WTC11 (cell line): ENCODE measurements around the gene IPO13. TPM values are rescaled to one million over a fixed set of nuclear protein-coding genes. Genes with fewer than 3 reads are reported as not detected.
A peak's percentile ranks its signal among the peaks of the same experiment; 100 is the strongest.

Experiments used
- ATAC-seq: fragments of 200-7000 bp; cut with Tn5 transposase; 2 replicates; pipeline ENCODE4 v1.10.0; 2021; ENCODE audit warnings: mild to moderate bottlenecking, moderate library complexity
- CTCF ChIA-PET: fragments of 300-600 bp; sonication (Branson Sonifier 250); formaldehyde crosslinking; loops from one replicate; lab custom pipeline; 2021; ENCODE audit warnings: antibody characterized with exemption; lab: Charles Lee
- POLR2A ChIA-PET: fragments of 350-600 bp; sonication (Branson Sonifier 250); formaldehyde crosslinking; loops from one replicate; lab custom pipeline; 2021; ENCODE audit warnings: antibody characterized with exemption; lab: Charles Lee
- DNase-seq: peaks from one replicate; pipeline ENCODE4 v3.0.0; 2021; ENCODE audit warnings: low spot score
- H3K27ac Mint-ChIP-seq: 2 replicates; pipeline ENCODE4 v1.8.0; 2021; ENCODE audit warnings: mixed read lengths
- H3K27me3 Mint-ChIP-seq: 2 replicates; pipeline ENCODE4 v1.8.0; 2021; ENCODE audit warnings: low read depth, mild to moderate bottlenecking, moderate library complexity, mixed read lengths
- H3K36me3 Mint-ChIP-seq: 2 replicates; pipeline ENCODE4 v1.8.0; 2021; ENCODE audit warnings: mixed read lengths
- H3K4me1 Mint-ChIP-seq: 2 replicates; pipeline ENCODE4 v1.8.0; 2022; ENCODE audit warnings: mixed read lengths
- H3K4me3 Mint-ChIP-seq: 2 replicates; pipeline ENCODE4 v1.8.0; 2021; ENCODE audit warnings: mild to moderate bottlenecking, moderate library complexity, mixed read lengths
- H3K9me3 Mint-ChIP-seq: 2 replicates; pipeline ENCODE4 v1.8.0; 2021; ENCODE audit warnings: mixed read lengths
- CREM ChIP-seq: sonication (generic); formaldehyde crosslinking; IDR thresholded peaks from 2 replicates; pipeline ENCODE4 v1.8.1; 2022; ENCODE audit warnings: mild to moderate bottlenecking, missing genetic modification reagents, moderate library complexity
- ELF4 ChIP-seq: sonication (generic); formaldehyde crosslinking; IDR thresholded peaks from 2 replicates; pipeline ENCODE4 v1.8.1; 2022; ENCODE audit warnings: low read depth, mild to moderate bottlenecking, moderate library complexity, missing genetic modification reagents
- FOXK1 ChIP-seq: sonication (generic); formaldehyde crosslinking; IDR thresholded peaks from 2 replicates; pipeline ENCODE4 v1.8.0; 2022; ENCODE audit warnings: mild to moderate bottlenecking, moderate library complexity, missing genetic modification reagents
- HMGA2 ChIP-seq: fragments of 250-450 bp; sonication (Bioruptor Pico); IDR thresholded peaks from 2 replicates; pipeline ENCODE4 v1.4.0; 2021; ENCODE audit warnings: mild to moderate bottlenecking, moderate library complexity
- MYBL2 ChIP-seq: sonication (generic); formaldehyde crosslinking; IDR thresholded peaks from 2 replicates; pipeline ENCODE4 v1.8.1; 2023; ENCODE audit warnings: mild to moderate bottlenecking, moderate library complexity, missing genetic modification reagents
- NFATC4 ChIP-seq: fragments of 250-450 bp; sonication (Bioruptor Pico); IDR thresholded peaks from 2 replicates; pipeline ENCODE4 v1.9.0; 2021; ENCODE audit warnings: mild to moderate bottlenecking
- NFE2L1 ChIP-seq: sonication (generic); formaldehyde crosslinking; IDR thresholded peaks from 2 replicates; pipeline ENCODE4 v1.8.1; 2023; ENCODE audit warnings: missing genetic modification reagents
- NR3C1 ChIP-seq: sonication (generic); formaldehyde crosslinking; conservative IDR thresholded peaks from 2 replicates; pipeline ENCODE4 v1.8.1; 2023; ENCODE audit warnings: low read depth, mild to moderate bottlenecking, missing genetic modification reagents
- OVOL2 ChIP-seq: fragments of 250-450 bp; sonication (Bioruptor Pico); IDR thresholded peaks from 2 replicates; pipeline ENCODE4 v1.9.0; 2021; ENCODE audit warnings: mild to moderate bottlenecking, borderline replicate concordance
- SMAD4 ChIP-seq: sonication (generic); formaldehyde crosslinking; IDR thresholded peaks from 2 replicates; pipeline ENCODE4 v1.8.0; 2022; ENCODE audit warnings: mild to moderate bottlenecking, missing genetic modification reagents
- SP1 ChIP-seq: sonication (generic); formaldehyde crosslinking; conservative IDR thresholded peaks from 2 replicates; pipeline ENCODE4 v1.8.1; 2022; ENCODE audit warnings: missing genetic modification reagents
- TEAD1 ChIP-seq: sonication (generic); formaldehyde crosslinking; IDR thresholded peaks from 2 replicates; pipeline ENCODE4 v1.8.0; 2022; ENCODE audit warnings: mild to moderate bottlenecking, missing genetic modification reagents
- TEAD4 ChIP-seq: sonication (generic); formaldehyde crosslinking; IDR thresholded peaks from 2 replicates; pipeline ENCODE4 v1.8.0; 2022; ENCODE audit warnings: mild to moderate bottlenecking, missing genetic modification reagents
- ZNF121 ChIP-seq: sonication (generic); formaldehyde crosslinking; IDR thresholded peaks from 2 replicates; pipeline ENCODE4 v1.8.0; 2023; ENCODE audit warnings: missing genetic modification reagents
- ZNF138 ChIP-seq: sonication (generic); formaldehyde crosslinking; conservative IDR thresholded peaks from 2 replicates; pipeline ENCODE4 v1.8.1; 2022; ENCODE audit warnings: mild to moderate bottlenecking, moderate library complexity, missing genetic modification reagents
- ZNF219 ChIP-seq: sonication (generic); formaldehyde crosslinking; IDR thresholded peaks from 2 replicates; pipeline ENCODE4 v1.8.0; 2023; ENCODE audit warnings: missing genetic modification reagents, mild to moderate bottlenecking, borderline replicate concordance
- ZNF232 ChIP-seq: sonication (generic); formaldehyde crosslinking; IDR thresholded peaks from 2 replicates; pipeline ENCODE4 v1.8.0; 2022; ENCODE audit warnings: mild to moderate bottlenecking, missing genetic modification reagents
- ZNF423 ChIP-seq: fragments of 250-450 bp; sonication (Bioruptor Pico); IDR thresholded peaks from 2 replicates; pipeline ENCODE4 v2.1.2; 2022; ENCODE audit warnings: mild to moderate bottlenecking, moderate library complexity
- total RNA-seq: library from RNA; stranded (reverse); gene quantifications from 3 replicates; pipeline ENCODE4 v1.2.3, GENCODE V29; 2021
- TF ChIP-seq, protein P1 (sequence below): sonication (generic); formaldehyde crosslinking; IDR thresholded peaks from 2 replicates; pipeline ENCODE4 v1.8.1; 2023; ENCODE audit warnings: mild to moderate bottlenecking, missing genetic modification reagents
- TF ChIP-seq, protein P2 (sequence below): fragments of 200-600 bp; IDR thresholded peaks from 2 replicates; pipeline ENCODE4 v1.8.0; 2022; ENCODE audit warnings: antibody characterized with exemption
- TF ChIP-seq, protein P3 (sequence below): sonication (generic); formaldehyde crosslinking; IDR thresholded peaks from 2 replicates; pipeline ENCODE4 v1.8.1; 2023; ENCODE audit warnings: mild to moderate bottlenecking, missing genetic modification reagents
- TF ChIP-seq, protein P4 (sequence below): sonication (generic); formaldehyde crosslinking; IDR thresholded peaks from 2 replicates; pipeline ENCODE4 v1.8.0; 2023; ENCODE audit warnings: missing genetic modification reagents
- TF ChIP-seq, protein P5 (sequence below): fragments of 250-450 bp; sonication (Bioruptor Pico); IDR thresholded peaks from 2 replicates; pipeline ENCODE4 v1.9.0; 2021; ENCODE audit warnings: mild to moderate bottlenecking
- TF ChIP-seq, protein P6 (sequence below): sonication (generic); formaldehyde crosslinking; IDR thresholded peaks from 2 replicates; pipeline ENCODE4 v1.8.1; 2022; ENCODE audit warnings: low read depth, mild to moderate bottlenecking, moderate library complexity, missing genetic modification reagents, borderline replicate concordance
- TF ChIP-seq, protein P7 (sequence below): sonication (generic); formaldehyde crosslinking; IDR thresholded peaks from 2 replicates; pipeline ENCODE4 v1.8.1; 2023; ENCODE audit warnings: mild to moderate bottlenecking, missing genetic modification reagents, moderate library complexity
- TF ChIP-seq, protein P8 (sequence below): sonication (generic); formaldehyde crosslinking; conservative IDR thresholded peaks from 2 replicates; pipeline ENCODE4 v1.8.1; 2022; ENCODE audit warnings: mild to moderate bottlenecking, missing genetic modification reagents

IPO13 gene
- total RNA-seq, 1 experiment from 2014 or later: 24.2 TPM

DNA sequence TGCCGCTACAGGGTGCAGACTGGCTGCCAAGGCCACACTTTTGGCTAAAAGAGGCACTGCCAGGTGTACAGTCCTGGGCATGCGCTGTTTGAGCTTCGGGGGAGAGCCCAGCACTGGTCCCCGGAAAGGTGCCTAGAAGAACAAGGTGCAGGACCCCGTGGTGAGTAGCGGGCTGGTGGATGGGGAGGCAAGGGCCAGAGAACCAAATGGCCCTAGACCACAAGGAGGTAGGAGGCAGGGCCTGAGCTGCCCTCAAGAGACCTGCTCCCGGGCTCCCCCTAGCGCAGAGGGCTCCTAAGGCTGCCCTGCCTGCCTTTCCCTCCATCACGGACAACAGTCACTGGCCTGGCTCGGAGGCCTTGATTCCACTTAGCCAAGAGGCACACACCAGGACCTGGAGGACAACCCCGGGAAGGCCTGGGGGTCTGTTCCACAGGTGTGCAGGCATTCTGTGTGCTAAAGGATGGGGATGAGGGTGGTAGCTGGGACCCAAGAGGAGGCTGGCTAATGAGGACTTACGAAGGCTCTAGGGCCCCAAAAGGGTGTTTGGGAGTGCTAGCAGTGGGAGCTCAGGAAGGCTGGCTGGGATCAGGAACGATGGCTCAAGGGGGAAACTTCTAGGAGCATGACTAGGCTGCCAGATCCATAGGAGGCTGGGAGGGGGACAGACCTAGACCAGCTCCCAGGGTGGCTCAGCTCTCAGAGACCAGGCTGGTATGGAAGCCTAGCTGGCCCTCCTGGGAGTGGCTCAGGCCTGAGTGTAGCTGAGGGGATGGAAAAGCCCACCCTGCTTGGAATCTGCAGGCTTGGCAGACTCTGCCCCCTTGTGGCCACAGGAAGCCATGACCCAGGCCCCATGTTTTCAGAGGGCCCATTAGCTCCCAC lies 12.4 kb upstream of the IPO13 start:
- peak overlapping the region; percentile 84 for H3K4me3 Mint-ChIP-seq
- TF ChIP-seq MYBL2 (CRISPR knock-in tag) (no peak), SP1 (CRISPR knock-in tag) (peak; percentile 41), TEAD4 (CRISPR knock-in tag) (no peak), ZNF121 (CRISPR knock-in tag) (no peak), ZNF138 (no peak), TEAD1 (CRISPR knock-in tag) (no peak; the same call in 1 of the 2 replicates), ZNF232 (CRISPR knock-in tag) (no peak), ZNF423 (no peak), SMAD4 (CRISPR knock-in tag) (no peak), HMGA2 (CRISPR knock-in tag) (no peak), OVOL2 (CRISPR knock-in tag) (no peak), FOXK1 (CRISPR knock-in tag) (0 out of 2 replicates have a peak, but pooled peaks have one; percentile 11), NR3C1 (no peak), NFATC4 (no peak), NFE2L1 (CRISPR knock-in tag) (no peak), ELF4 (CRISPR knock-in tag) (no peak), ZNF219 (CRISPR knock-in tag) (no peak), CREM (0 out of 2 replicates have a peak, but pooled peaks have one; percentile 48)
- TF ChIP-seq, protein P1, sequence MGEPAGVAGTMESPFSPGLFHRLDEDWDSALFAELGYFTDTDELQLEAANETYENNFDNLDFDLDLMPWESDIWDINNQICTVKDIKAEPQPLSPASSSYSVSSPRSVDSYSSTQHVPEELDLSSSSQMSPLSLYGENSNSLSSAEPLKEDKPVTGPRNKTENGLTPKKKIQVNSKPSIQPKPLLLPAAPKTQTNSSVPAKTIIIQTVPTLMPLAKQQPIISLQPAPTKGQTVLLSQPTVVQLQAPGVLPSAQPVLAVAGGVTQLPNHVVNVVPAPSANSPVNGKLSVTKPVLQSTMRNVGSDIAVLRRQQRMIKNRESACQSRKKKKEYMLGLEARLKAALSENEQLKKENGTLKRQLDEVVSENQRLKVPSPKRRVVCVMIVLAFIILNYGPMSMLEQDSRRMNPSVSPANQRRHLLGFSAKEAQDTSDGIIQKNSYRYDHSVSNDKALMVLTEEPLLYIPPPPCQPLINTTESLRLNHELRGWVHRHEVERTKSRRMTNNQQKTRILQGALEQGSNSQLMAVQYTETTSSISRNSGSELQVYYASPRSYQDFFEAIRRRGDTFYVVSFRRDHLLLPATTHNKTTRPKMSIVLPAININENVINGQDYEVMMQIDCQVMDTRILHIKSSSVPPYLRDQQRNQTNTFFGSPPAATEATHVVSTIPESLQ (CRISPR knock-in tag): no peak
- TF ChIP-seq, protein P2, sequence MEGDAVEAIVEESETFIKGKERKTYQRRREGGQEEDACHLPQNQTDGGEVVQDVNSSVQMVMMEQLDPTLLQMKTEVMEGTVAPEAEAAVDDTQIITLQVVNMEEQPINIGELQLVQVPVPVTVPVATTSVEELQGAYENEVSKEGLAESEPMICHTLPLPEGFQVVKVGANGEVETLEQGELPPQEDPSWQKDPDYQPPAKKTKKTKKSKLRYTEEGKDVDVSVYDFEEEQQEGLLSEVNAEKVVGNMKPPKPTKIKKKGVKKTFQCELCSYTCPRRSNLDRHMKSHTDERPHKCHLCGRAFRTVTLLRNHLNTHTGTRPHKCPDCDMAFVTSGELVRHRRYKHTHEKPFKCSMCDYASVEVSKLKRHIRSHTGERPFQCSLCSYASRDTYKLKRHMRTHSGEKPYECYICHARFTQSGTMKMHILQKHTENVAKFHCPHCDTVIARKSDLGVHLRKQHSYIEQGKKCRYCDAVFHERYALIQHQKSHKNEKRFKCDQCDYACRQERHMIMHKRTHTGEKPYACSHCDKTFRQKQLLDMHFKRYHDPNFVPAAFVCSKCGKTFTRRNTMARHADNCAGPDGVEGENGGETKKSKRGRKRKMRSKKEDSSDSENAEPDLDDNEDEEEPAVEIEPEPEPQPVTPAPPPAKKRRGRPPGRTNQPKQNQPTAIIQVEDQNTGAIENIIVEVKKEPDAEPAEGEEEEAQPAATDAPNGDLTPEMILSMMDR: peak; percentile 78
- TF ChIP-seq, protein P3, sequence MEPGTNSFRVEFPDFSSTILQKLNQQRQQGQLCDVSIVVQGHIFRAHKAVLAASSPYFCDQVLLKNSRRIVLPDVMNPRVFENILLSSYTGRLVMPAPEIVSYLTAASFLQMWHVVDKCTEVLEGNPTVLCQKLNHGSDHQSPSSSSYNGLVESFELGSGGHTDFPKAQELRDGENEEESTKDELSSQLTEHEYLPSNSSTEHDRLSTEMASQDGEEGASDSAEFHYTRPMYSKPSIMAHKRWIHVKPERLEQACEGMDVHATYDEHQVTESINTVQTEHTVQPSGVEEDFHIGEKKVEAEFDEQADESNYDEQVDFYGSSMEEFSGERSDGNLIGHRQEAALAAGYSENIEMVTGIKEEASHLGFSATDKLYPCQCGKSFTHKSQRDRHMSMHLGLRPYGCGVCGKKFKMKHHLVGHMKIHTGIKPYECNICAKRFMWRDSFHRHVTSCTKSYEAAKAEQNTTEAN (CRISPR knock-in tag): no peak
- TF ChIP-seq, protein P4, sequence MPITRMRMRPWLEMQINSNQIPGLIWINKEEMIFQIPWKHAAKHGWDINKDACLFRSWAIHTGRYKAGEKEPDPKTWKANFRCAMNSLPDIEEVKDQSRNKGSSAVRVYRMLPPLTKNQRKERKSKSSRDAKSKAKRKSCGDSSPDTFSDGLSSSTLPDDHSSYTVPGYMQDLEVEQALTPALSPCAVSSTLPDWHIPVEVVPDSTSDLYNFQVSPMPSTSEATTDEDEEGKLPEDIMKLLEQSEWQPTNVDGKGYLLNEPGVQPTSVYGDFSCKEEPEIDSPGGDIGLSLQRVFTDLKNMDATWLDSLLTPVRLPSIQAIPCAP: no peak
- TF ChIP-seq, protein P5, sequence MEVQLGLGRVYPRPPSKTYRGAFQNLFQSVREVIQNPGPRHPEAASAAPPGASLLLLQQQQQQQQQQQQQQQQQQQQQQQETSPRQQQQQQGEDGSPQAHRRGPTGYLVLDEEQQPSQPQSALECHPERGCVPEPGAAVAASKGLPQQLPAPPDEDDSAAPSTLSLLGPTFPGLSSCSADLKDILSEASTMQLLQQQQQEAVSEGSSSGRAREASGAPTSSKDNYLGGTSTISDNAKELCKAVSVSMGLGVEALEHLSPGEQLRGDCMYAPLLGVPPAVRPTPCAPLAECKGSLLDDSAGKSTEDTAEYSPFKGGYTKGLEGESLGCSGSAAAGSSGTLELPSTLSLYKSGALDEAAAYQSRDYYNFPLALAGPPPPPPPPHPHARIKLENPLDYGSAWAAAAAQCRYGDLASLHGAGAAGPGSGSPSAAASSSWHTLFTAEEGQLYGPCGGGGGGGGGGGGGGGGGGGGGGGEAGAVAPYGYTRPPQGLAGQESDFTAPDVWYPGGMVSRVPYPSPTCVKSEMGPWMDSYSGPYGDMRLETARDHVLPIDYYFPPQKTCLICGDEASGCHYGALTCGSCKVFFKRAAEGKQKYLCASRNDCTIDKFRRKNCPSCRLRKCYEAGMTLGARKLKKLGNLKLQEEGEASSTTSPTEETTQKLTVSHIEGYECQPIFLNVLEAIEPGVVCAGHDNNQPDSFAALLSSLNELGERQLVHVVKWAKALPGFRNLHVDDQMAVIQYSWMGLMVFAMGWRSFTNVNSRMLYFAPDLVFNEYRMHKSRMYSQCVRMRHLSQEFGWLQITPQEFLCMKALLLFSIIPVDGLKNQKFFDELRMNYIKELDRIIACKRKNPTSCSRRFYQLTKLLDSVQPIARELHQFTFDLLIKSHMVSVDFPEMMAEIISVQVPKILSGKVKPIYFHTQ: no peak
- TF ChIP-seq, protein P6, sequence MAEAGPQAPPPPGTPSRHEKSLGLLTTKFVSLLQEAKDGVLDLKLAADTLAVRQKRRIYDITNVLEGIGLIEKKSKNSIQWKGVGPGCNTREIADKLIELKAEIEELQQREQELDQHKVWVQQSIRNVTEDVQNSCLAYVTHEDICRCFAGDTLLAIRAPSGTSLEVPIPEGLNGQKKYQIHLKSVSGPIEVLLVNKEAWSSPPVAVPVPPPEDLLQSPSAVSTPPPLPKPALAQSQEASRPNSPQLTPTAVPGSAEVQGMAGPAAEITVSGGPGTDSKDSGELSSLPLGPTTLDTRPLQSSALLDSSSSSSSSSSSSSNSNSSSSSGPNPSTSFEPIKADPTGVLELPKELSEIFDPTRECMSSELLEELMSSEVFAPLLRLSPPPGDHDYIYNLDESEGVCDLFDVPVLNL: no peak
- TF ChIP-seq, protein P7, sequence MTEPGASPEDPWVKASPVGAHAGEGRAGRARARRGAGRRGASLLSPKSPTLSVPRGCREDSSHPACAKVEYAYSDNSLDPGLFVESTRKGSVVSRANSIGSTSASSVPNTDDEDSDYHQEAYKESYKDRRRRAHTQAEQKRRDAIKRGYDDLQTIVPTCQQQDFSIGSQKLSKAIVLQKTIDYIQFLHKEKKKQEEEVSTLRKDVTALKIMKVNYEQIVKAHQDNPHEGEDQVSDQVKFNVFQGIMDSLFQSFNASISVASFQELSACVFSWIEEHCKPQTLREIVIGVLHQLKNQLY: no peak
- TF ChIP-seq, protein P8, sequence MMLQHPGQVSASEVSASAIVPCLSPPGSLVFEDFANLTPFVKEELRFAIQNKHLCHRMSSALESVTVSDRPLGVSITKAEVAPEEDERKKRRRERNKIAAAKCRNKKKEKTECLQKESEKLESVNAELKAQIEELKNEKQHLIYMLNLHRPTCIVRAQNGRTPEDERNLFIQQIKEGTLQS: no peak

More for the DNA sequence above, 12.4 kb upstream of the IPO13 start:
- H3K9me3 Mint-ChIP-seq: no peaks in the 10 kb centered on the region
- H3K27me3 Mint-ChIP-seq: peaks cover 8% of the 10 kb centered on the region
- peak; percentile 60 for ATAC-seq
- POLR2A ChIA-PET: interaction anchor here (0.5 to 3.9 kb wide), 15 partner anchors 12 to 988 kb away, joined by 3 to 62 read pairs (median 3); partner anchors contain the start of genes ATP6V0B, IPO13, KDM4A and PTPRF
- CTCF ChIA-PET: interaction anchor here (0.6 to 11.9 kb wide), 116 partner anchors 12 to 1088 kb away, joined by 3 to 992 read pairs (median 6); partner anchors contain the start of genes ATP6V0B, B4GALT2, CCDC24 and DPH2
- H3K36me3 Mint-ChIP-seq: no peaks in the 10 kb centered on the region
- DNase-seq: peak; percentile 92
- peaks cover 54% of the 10 kb centered on the region for H3K4me1 Mint-ChIP-seq
- peak overlapping the region; percentile 88 for H3K27ac Mint-ChIP-seq
